Nephron (organoid): ENCODE data around the gene POLE.

Source experiments
- H3K27ac Mint-ChIP-seq, 3 experiments: 2 replicates each; pipeline ENCODE4 v1.8.0; 2020; ENCODE audit warnings: mixed read lengths in 3 of 3, mild to moderate bottlenecking in 2 of 3, moderate library complexity in 1 of 3
- H3K27me3 Mint-ChIP-seq: 2 replicates; pipeline ENCODE4 v1.8.0; 2021; ENCODE audit warnings: low read depth, mild to moderate bottlenecking, moderate library complexity, mixed read lengths
- H3K36me3 Mint-ChIP-seq: 2 replicates; pipeline ENCODE4 v1.8.0; 2020; ENCODE audit warnings: low read depth, mixed read lengths
- H3K4me1 Mint-ChIP-seq: 2 replicates; pipeline ENCODE4 v1.8.0; 2020; ENCODE audit warnings: mixed read lengths
- H3K4me3 Mint-ChIP-seq, 3 experiments: 2 replicates each; pipeline ENCODE4 v1.8.0; 2020; ENCODE audit warnings: mild to moderate bottlenecking in 3 of 3, mixed read lengths in 3 of 3, moderate library complexity in 2 of 3
- H3K9me3 Mint-ChIP-seq: 2 replicates; pipeline ENCODE4 v1.8.0; 2020; ENCODE audit warnings: mixed read lengths
- TF ChIP-seq, protein P1 (sequence below), 3 experiments: fragments of 200-600 bp; sonication (generic); IDR thresholded peaks; one replicate each; pipeline ENCODE4 v1.5.0; 2021; ENCODE audit warnings: antibody characterized with exemption in 3 of 3; ENCODE audit not compliant: unreplicated experiment in 3 of 3

The POLE gene

DNA sequence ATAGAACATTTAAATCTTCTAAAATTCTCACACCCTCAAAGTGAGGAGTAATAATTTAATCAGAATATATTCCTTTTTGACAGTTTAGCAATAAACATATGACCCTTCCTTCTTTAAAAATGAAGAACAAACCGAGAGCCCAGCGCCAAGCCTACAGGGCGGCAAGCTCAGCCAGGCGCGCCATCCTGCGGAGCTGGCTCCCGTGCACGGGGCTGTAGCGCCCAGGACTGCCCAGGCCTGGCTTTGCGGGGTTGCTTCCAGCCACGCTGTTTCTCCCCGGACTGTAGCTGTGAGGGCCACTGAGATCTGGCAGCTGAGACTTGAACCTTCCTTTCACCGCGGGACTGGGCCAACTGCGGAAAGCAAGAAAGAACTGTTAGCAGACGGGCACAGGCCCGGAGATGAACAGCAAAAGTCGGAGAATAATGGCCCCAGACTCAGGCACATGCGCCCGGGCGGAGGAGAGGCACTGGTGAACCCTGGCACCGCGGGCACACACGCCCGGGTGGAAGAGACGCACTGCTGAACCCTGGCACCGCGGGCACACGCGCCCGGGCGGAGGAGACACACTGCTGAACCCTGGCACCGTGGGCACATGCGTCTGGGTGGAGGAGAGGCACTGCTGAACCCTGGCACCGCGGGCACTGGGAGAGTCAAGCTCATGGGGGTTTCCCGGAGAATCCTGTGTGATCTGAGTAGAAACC is 40.1 kb upstream of the POLE start:
- Mint-ChIP-seq H3K27me3 (no peaks in the 10 kb centered on the region), H3K4me1 (no peaks in the 10 kb centered on the region), H3K9me3 (no peaks in the 10 kb centered on the region), H3K4me3 (no peak overlapping the region), H3K36me3 (peaks cover 78% of the 10 kb centered on the region), H3K27ac (no peak overlapping the region)
- TF ChIP-seq, protein P1, sequence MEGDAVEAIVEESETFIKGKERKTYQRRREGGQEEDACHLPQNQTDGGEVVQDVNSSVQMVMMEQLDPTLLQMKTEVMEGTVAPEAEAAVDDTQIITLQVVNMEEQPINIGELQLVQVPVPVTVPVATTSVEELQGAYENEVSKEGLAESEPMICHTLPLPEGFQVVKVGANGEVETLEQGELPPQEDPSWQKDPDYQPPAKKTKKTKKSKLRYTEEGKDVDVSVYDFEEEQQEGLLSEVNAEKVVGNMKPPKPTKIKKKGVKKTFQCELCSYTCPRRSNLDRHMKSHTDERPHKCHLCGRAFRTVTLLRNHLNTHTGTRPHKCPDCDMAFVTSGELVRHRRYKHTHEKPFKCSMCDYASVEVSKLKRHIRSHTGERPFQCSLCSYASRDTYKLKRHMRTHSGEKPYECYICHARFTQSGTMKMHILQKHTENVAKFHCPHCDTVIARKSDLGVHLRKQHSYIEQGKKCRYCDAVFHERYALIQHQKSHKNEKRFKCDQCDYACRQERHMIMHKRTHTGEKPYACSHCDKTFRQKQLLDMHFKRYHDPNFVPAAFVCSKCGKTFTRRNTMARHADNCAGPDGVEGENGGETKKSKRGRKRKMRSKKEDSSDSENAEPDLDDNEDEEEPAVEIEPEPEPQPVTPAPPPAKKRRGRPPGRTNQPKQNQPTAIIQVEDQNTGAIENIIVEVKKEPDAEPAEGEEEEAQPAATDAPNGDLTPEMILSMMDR (IDR thresholded peaks at IDR 0.05; ENCODE audit: unreplicated experiment in 3 of 3): no peak

DNA sequence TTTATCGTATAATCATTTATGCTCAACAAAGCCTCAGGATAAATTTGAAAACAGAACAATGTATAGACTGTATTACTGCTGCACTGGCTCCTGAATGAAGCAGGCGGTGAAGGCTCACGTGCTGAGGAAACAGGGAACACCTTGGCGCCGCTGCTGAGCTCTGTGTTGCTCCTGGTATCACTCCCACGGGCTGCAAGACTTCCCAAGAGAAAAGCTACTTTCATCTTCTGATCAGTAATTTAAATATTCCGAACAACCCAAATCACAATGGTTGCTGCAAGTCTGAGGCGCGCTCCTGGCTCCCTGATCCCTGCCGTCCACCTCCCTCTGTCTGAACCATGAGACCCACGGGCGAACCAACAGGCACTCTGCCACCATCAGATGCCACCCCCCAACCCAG is 39.2 kb upstream of the POLE start:
- TF ChIP-seq, protein P1 (IDR thresholded peaks at IDR 0.05; ENCODE audit: unreplicated experiment in 3 of 3): no peak
- H3K27me3 Mint-ChIP-seq: no peaks in the 10 kb centered on the region
- no peak overlapping the region for H3K27ac Mint-ChIP-seq
- H3K36me3 Mint-ChIP-seq: peaks cover 71% of the 10 kb centered on the region
- no peaks in the 10 kb centered on the region for H3K9me3 Mint-ChIP-seq
- no peaks in the 10 kb centered on the region for H3K4me1 Mint-ChIP-seq
- H3K4me3 Mint-ChIP-seq: no peak overlapping the region

DNA sequence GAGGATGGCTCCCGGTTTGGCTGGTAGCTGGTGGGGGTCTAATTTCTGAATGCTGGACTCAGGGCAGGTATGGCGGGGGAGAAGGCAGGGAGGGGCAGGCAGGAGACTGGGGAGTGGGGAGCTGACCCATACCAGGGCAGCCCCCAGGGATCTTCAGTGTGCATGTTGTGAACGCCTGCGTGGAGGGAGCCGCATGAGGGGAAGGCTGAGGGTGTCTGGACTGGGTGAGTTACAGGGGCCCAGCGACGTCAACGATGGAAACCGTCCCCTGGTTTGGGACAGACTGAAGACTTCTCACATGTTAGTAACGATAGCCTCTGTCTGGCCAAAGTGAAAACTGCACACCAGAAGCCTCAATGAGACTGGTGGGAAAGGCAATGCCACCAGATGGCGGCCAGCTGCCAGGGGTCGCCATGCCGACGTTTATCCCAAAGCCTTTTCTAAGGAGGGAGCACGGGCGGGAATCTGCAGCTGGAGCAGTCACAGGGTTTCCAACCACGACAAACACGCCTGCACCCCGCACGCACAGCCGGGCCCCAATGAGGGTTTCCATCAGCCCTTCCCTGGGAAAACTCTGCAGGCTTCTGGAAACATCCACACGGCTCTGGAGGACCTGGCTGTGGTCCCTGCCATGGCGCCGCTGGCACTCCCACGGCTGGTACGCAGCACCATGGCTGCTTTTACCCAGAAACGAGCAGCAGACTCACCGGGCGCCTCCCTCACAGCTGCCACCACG is 37.5 kb upstream of the POLE start:
- Mint-ChIP-seq H3K27me3 (no peaks in the 10 kb centered on the region), H3K4me1 (no peaks in the 10 kb centered on the region), H3K27ac (no peak overlapping the region), H3K9me3 (no peaks in the 10 kb centered on the region), H3K4me3 (no peak overlapping the region), H3K36me3 (peaks cover 67% of the 10 kb centered on the region)
- TF ChIP-seq, protein P1 (IDR thresholded peaks at IDR 0.05; ENCODE audit: unreplicated experiment in 3 of 3): no peak

DNA sequence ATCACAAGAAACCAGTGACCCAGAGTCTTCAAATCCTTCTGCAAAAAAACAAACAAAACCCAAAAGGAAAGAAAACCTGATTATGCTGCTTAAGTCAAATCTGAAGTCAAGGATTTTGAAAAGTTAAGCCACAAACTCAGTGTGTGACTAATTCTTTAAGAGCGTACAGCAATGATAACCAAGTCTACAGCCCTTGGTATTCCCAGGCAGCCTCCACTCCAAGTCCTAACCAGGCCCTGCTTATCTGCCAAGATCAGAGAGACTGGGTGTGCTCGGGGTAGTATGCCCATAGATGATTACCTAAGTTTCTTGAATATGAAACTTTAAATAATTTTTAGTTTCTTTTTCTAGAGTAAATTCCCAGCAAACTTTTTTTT is 36.6 kb upstream of the POLE start:
- no peak overlapping the region for H3K4me3 Mint-ChIP-seq
- peaks cover 70% of the 10 kb centered on the region for H3K36me3 Mint-ChIP-seq

DNA sequence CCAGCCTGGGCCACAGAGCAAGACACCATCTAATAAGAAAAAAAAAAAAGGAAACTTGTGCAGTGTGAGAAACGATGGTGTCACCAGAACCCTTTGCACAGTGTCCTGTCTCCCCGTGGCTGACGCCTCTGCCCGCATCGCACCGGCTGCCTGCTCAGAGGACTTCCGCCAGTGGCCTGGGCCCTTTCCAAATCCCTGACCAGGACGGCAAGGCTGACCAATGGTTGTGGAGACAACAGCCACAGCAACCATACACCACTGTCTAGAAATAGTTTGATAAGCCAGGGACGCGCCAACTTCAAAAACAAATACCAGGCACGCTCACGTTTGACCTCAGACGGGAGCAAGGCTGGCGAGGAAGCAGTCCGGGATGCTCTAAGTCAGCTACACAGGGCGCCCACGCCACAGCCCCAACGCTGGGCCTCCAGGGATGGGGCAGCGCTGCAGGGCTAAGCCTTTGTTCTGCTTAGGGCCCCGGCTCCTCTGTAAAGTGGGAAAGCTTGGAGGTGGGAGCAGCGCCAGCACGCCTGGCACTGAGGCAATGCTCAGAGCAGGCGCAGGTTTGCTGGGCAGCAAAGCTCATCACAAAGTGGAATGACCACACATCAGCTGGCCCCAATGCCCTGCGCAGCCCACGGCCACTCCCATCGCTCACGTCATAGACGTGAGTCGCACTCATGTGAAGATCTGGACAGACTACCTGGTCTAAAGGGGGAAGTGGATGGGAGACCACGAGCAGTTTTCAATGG is 36.0 kb upstream of the POLE start:
- H3K4me1 Mint-ChIP-seq: no peaks in the 10 kb centered on the region

More for the DNA sequence above, 36.6 kb upstream of the POLE start:
- Mint-ChIP-seq H3K27ac (no peak overlapping the region), H3K4me1 (no peaks in the 10 kb centered on the region), H3K9me3 (no peaks in the 10 kb centered on the region), H3K27me3 (no peaks in the 10 kb centered on the region)
- TF ChIP-seq, protein P1 (IDR thresholded peaks at IDR 0.05; ENCODE audit: unreplicated experiment in 3 of 3): no peak

More for the DNA sequence above, 36.0 kb upstream of the POLE start:
- no peak overlapping the region for H3K27ac Mint-ChIP-seq
- TF ChIP-seq, protein P1 (IDR thresholded peaks at IDR 0.05; ENCODE audit: unreplicated experiment in 3 of 3): no peak
- H3K9me3 Mint-ChIP-seq: no peaks in the 10 kb centered on the region
- no peaks in the 10 kb centered on the region for H3K27me3 Mint-ChIP-seq
- H3K36me3 Mint-ChIP-seq: peaks cover 66% of the 10 kb centered on the region
- H3K4me3 Mint-ChIP-seq: no peak overlapping the region
